Stomach (tissue), 9 donors: Measurements from ENCODE around the gene AHCYL2. TPM values are rescaled to one million over a fixed set of nuclear protein-coding genes. Genes with fewer than 3 reads are reported as not detected.

Experiments
- DNase-seq, 2 donors: peaks; one replicate each; pipeline versions ENCODE4 v3.0.0 to v3.0.0-alpha.2; 2013 to 2019
- H3K27ac ChIP-seq, 5 donors: fragments of 200-600 bp in 4 of 5; sonication (generic) in 4 of 5; one replicate each; pipeline ENCODE4 v1.5.1; 2013 to 2019; ENCODE audit warnings: mild to moderate bottlenecking in 1 of 5, moderate library complexity in 1 of 5
- H3K27me3 ChIP-seq, 3 donors: fragments of 200-600 bp; sonication (generic); one replicate each; pipeline ENCODE4 v1.5.1; 2017 to 2019; ENCODE audit warnings: mixed run types in 1 of 3
- H3K36me3 ChIP-seq, 4 donors: fragments of 200-600 bp; sonication (generic); 1 replicate in 3 of 4; 2 replicates in 1 of 4; pipeline ENCODE4 v1.5.1; 2016 to 2019
- H3K4me1 ChIP-seq, 4 donors: fragments of 200-600 bp; sonication (generic); one replicate each; pipeline ENCODE4 v1.5.1; 2016 to 2019
- H3K4me3 ChIP-seq, 4 donors: fragments of 200-600 bp; sonication (generic) in 3 of 4; one replicate each; pipeline ENCODE4 v1.5.1; 2016 to 2019; ENCODE audit warnings: mild to moderate bottlenecking in 1 of 4
- H3K9me3 ChIP-seq, 4 donors: fragments of 200-600 bp; sonication (generic); one replicate each; pipeline ENCODE4 v1.5.1; 2016 to 2019
- EP300 ChIP-seq: sonication (generic); formaldehyde crosslinking; IDR thresholded peaks from one replicate; pipeline ENCODE4 v1.6.1; 2017; ENCODE audit warnings: antibody characterized with exemption
- POLR2A ChIP-seq, 4 donors: fragments of 450-650 bp; IDR thresholded peaks; one replicate each; pipeline ENCODE4 v1.6.1; 2016; ENCODE audit warnings: antibody characterized with exemption in 4 of 4, control low read depth in 2 of 4, mild to moderate bottlenecking in 1 of 4, moderate library complexity in 1 of 4
- POLR2AphosphoS5 ChIP-seq, 3 donors: sonication (generic); formaldehyde crosslinking; IDR thresholded peaks; one replicate each; pipeline ENCODE4 v1.6.1; 2016; ENCODE audit warnings: antibody characterized with exemption in 3 of 3
- WGBS, 5 donors: extraction: QIAGEN DNeasy Blood & Tissue Kit in 3 of 5; methylation state at CpG; one replicate each; pipeline versions ENCODE4 v1.1.5 to v1.1.7; 2013 to 2018; 5-methylcytosine and 5-hydroxymethylcytosine counted together
- intact Hi-C: fragments of 100-400 bp; cut with DNase I; formaldehyde crosslinking; loops from one replicate; pipeline ENCODE4 v1.15.1; 2023; ENCODE audit warnings: low total_unique reads
- polyA plus RNA-seq, 3 donors: library from polyadenylated mRNA; stranded (reverse); fragments of 200-250 nt; gene quantifications; one replicate each; pipeline ENCODE4 v1.2.3, GENCODE V29; 2013
- total RNA-seq, 5 donors: library from RNA; depleted of rRNA; stranded (reverse); fragments of >200 nt; gene quantifications; one replicate each; pipeline versions ENCODE4 v1.1.0 to v1.2.3, GENCODE V29; 2014 to 2016
- TF ChIP-seq, protein P1 (sequence below), 7 experiments: fragments of 450-650 bp in 4 of 7; fragments of 200-600 bp in 3 of 7; sonication (generic) in 3 of 7; IDR thresholded peaks; one replicate each; pipeline ENCODE4 v1.5.1; 2016 to 2019; ENCODE audit warnings: antibody characterized with exemption in 7 of 7, control low read depth in 2 of 7, mild to moderate bottlenecking in 1 of 7
- donor health status: healthy with polysubstance abuse.
- donor health status: Bipolar disorder and iron deficiency.
- donor health status: healthy.

AHCYL2 gene
- total and polyA plus RNA-seq, 8 donors = 4.6 to 87.0 (median 61.6) TPM

DNA sequence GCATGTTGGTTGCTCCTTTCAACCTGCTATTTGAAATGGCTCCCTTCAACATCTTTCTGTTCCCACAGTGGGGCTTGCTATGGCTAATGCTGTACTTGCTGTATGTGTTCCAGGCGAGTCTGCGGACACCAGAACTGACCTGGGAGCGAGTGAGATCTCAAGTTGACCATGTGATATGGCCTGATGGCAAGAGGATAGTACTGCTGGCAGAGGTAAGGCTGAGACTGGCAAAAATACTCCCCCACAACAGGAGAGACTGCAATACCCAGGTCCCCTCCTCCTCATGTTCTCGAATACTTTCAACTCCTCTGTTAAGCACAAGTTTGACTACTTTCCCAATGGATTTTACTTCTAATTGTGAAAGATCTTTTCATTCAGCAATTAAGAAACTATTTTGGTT is 197.9 kb downstream of the AHCYL2 start:
- H3K4me3 ChIP-seq = no peak overlapping the region
- H3K9me3 ChIP-seq = no peaks in the 10 kb centered on the region
- no peaks in the 10 kb centered on the region for H3K27me3 ChIP-seq
- 92 to 100% (median 97%) methylated on average over 4 of the region's 4 CpGs for WGBS, 5 donors
- peaks cover 15 to 70% (median 62%) of the 10 kb centered on the region in 4 donors for H3K36me3 ChIP-seq
- no peak for TF ChIP-seq POLR2A (IDR thresholded peaks at IDR 0.05)
- DNase-seq = no peak
- intact Hi-C loops = no loop called here
- H3K27ac ChIP-seq = no peak overlapping the region
- no peaks in the 10 kb centered on the region for H3K4me1 ChIP-seq

DNA sequence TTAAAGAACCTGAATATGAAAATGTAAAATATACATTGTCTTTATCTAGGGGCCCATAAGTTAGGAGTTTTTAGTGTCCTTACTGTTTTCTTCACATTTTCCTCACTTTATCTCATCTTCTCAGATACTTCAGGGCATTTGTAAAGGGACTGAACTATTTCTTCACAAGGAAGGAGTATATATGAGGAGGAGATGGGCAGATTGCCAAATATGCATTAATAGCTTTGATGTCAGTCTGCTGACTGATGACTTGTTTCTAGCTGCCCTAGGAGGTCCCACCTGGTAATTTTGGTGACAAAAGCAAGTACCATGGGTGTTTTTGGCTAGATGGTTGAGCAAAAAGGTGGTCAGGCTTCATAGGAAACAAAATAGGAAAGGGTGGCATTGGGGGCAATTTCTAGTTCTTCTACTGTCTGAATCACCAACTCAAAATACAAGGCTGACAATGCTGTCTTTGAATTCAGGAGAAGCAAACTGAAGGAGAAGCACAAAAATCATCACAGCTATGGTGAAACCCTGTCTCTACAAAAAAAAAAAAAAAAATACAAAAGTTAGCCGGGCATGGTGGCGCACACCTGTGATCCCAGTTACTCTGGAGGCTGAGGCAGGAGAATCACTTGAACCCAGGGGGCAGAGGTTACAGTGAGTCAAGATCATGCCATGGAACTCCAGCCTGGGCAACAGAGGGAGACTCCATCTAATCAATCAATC is 199.0 kb downstream of the AHCYL2 start:
- no peak overlapping the region for H3K4me3 ChIP-seq
- intact Hi-C loops = no loop called here
- no peaks in the 10 kb centered on the region for H3K4me1 ChIP-seq
- H3K36me3 ChIP-seq = peaks cover 15 to 81% (median 67%) of the 10 kb centered on the region in 4 donors
- DNase-seq = peak in 1 of 2 donors; percentile 25
- H3K27me3 ChIP-seq = no peaks in the 10 kb centered on the region
- no peaks in the 10 kb centered on the region for H3K9me3 ChIP-seq
- H3K27ac ChIP-seq = no peak overlapping the region
- TF ChIP-seq POLR2A (IDR thresholded peaks at IDR 0.05) = no peak
- no peak for TF ChIP-seq EP300
- TF ChIP-seq POLR2AphosphoS5 (IDR thresholded peaks at IDR 0.05) = no peak
- TF ChIP-seq, protein P1, sequence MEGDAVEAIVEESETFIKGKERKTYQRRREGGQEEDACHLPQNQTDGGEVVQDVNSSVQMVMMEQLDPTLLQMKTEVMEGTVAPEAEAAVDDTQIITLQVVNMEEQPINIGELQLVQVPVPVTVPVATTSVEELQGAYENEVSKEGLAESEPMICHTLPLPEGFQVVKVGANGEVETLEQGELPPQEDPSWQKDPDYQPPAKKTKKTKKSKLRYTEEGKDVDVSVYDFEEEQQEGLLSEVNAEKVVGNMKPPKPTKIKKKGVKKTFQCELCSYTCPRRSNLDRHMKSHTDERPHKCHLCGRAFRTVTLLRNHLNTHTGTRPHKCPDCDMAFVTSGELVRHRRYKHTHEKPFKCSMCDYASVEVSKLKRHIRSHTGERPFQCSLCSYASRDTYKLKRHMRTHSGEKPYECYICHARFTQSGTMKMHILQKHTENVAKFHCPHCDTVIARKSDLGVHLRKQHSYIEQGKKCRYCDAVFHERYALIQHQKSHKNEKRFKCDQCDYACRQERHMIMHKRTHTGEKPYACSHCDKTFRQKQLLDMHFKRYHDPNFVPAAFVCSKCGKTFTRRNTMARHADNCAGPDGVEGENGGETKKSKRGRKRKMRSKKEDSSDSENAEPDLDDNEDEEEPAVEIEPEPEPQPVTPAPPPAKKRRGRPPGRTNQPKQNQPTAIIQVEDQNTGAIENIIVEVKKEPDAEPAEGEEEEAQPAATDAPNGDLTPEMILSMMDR (IDR thresholded peaks at IDR 0.05) = no peak
- WGBS, 5 donors = 71 to 100% (median 94%) methylated on average over 2 of the region's 2 CpGs

DNA sequence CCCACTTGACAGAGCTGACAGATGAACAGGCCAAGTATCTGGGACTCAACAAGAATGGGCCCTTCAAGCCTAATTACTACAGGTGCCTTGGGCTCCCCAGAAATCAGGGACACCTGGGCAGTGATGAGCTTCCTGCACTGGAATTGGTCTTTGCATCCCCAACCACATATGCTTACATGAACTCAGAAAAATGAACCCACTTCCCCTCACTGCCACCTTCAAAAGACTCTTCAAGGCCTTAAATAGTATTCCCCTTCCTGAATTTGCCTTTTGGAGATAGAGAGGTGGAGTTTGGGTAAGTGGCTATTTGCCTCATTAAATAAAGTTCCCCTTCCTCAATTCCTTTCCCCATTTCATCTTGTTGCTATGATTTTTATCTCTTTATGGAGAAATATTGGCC is 201.7 kb downstream of the AHCYL2 start:
- H3K27me3 ChIP-seq = no peaks in the 10 kb centered on the region
- intact Hi-C loops = no loop called here
- DNase-seq = no peak
- TF ChIP-seq, protein P1 (IDR thresholded peaks at IDR 0.05) = no peak
- TF ChIP-seq POLR2AphosphoS5 (IDR thresholded peaks at IDR 0.05) (no peak), POLR2A (IDR thresholded peaks at IDR 0.05) (no peak), EP300 (no peak)
- H3K4me3 ChIP-seq = no peak overlapping the region
- peaks cover 15 to 74% (median 63%) of the 10 kb centered on the region in 4 donors for H3K36me3 ChIP-seq
- no peaks in the 10 kb centered on the region for H3K9me3 ChIP-seq
- H3K4me1 ChIP-seq = no peaks in the 10 kb centered on the region
- H3K27ac ChIP-seq = no peak overlapping the region

DNA sequence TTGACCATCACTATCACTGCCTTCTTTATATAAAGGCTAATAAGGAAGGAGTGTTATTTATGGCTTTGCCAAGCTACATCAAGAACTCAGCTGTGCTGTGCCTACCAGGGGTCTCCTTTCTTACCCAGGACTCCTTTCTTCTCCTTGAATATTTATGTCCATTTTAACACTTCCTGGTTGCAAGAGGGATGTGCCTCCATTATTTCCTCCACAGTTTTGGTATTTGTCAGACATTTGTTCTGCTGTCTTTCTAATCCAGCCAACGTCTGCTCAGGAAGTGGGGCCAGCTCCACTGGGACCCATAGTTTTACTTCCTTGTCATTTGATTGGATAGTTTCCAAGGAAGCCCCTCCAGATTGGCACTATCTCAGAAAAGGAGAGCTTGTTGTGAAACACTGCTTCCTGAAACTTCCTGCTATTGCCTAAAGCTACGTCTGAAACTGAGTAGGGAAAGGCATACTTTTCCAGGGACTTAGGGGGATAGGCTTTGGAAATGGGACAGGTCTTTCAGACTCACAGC is 202.8 kb downstream of the AHCYL2 start:
- Histone ChIP-seq H3K36me3 (peaks cover 15 to 71% (median 59%) of the 10 kb centered on the region in 4 donors), H3K4me3 (no peak overlapping the region), H3K9me3 (no peaks in the 10 kb centered on the region), H3K4me1 (no peaks in the 10 kb centered on the region), H3K27ac (no peak overlapping the region), H3K27me3 (peaks cover 0 to 6% (median 0%) of the 10 kb centered on the region in 3 donors)
- TF ChIP-seq POLR2AphosphoS5 (IDR thresholded peaks at IDR 0.05) = no peak
- TF ChIP-seq POLR2A (IDR thresholded peaks at IDR 0.05) = no peak
- TF ChIP-seq, protein P1 (IDR thresholded peaks at IDR 0.05) = no peak
- no peak for TF ChIP-seq EP300
- no peak for DNase-seq
- intact Hi-C loops = no loop called here
- 55 to 75% (median 67%) methylated on average over 2 of the region's 2 CpGs for WGBS, 5 donors
